Fibroblast of mammary gland (primary cell): ENCODE data around the gene LRP5.
A peak's percentile ranks its signal among the peaks of the same experiment; 100 is the strongest.

Experiments
- DNase-seq: peaks from one replicate; pipeline ENCODE4 v3.0.0-alpha.2; 2010; ENCODE audit warnings: low read depth
- H3K4me3 ChIP-seq: 2 replicates; pipeline ENCODE4 v1.5.1; 2011; ENCODE audit warnings: low read depth, mild to moderate bottlenecking, low read length, moderate library complexity; ENCODE audit not compliant: control insufficient read depth
- CTCF ChIP-seq: conservative IDR thresholded peaks from 2 replicates; pipeline ENCODE4 v1.5.1; 2011; ENCODE audit warnings: low read depth, low read length, inconsistent platforms; ENCODE audit not compliant: control insufficient read depth, insufficient read depth

Gene LRP5

GRCh38 chr11:68338051-68338780 lies 25.8 kb downstream of the LRP5 start:
- no peak overlapping the region for H3K4me3 ChIP-seq
- no peak for TF ChIP-seq CTCF
- peak; percentile 68 for DNase-seq

- no peak for DNase-seq
- no peak overlapping the region for H3K4me3 ChIP-seq
- TF ChIP-seq CTCF: no peak
These were observed 27.8 kb downstream of the LRP5 start for GRCh38 chr11:68340003-68340767.

- TF ChIP-seq CTCF: no peak
- H3K4me3 ChIP-seq: no peak overlapping the region
- peak; percentile 66 for DNase-seq
These were observed 28.6 kb downstream of the LRP5 start for GRCh38 chr11:68340784-68341556.

- H3K4me3 ChIP-seq: no peak overlapping the region
- DNase-seq: no peak
- peak; percentile 2 for TF ChIP-seq CTCF
These were observed 29.4 kb downstream of the LRP5 start for GRCh38 chr11:68341557-68342458.

- TF ChIP-seq CTCF: no peak
- H3K4me3 ChIP-seq: no peak overlapping the region
- DNase-seq: no peak
These were observed 30.2 kb downstream of the LRP5 start for GRCh38 chr11:68342459-68343158.
